Measurements from ENCODE around the gene RFTN1. TPM values are rescaled to one million over a fixed set of nuclear protein-coding genes. Genes with fewer than 3 reads are reported as not detected.

RFTN1 gene
- total RNA-seq, 6 experiments from 2014 or later, result 15.1 to 36.0 (median 19.8) TPM

DNA sequence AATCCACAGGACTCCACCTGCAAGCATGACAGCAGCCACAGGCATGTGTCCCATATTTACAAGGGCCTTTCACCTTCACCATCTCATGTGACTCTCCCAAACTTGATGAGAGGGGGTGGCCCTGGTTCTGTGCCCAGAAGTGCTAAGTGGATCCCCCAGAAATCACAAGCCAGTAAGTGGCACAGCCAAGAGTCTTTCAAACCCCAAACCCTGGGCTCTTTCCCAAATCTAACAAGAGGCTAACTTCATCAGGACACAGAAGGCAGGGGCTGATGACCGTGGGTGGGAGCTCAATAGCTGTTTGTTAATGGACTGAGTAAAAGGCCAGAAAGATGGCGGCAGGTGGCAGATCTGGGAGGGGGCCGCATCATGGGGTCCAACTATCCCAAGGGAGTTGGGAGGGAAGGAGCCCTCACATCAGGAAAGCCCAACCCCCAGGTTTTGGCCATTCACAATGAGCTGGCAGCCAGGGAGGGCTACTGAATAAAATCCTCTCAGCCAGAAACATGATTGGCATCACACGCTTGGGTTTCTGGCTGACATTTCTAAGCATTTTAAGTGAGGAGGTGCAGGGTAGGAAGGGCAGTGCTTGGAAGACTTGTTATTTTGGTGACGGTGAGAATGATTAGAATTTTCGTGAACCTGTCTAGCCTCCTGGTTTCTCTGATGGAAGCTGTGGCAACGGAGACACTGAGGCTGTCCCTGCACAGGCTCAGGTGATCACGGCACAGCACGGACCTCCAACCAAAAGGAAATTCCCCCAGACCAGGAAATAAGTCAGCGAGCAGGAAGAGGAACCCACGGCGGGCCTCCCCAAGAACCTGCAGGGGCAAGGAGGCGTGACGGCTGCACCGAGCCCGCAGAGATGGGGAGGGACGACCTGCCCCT is 139.2 kb downstream of the RFTN1 start:
- no peak overlapping the region for H3K4me3 ChIP-seq
- no peak overlapping the region for H3K27ac ChIP-seq
- no peak for ATAC-seq
- H3K27me3 ChIP-seq, result no peaks in the 10 kb centered on the region
- H3K9me3 ChIP-seq, result no peaks in the 10 kb centered on the region
- DNase-seq, result no peak
- TF ChIP-seq, protein P1, sequence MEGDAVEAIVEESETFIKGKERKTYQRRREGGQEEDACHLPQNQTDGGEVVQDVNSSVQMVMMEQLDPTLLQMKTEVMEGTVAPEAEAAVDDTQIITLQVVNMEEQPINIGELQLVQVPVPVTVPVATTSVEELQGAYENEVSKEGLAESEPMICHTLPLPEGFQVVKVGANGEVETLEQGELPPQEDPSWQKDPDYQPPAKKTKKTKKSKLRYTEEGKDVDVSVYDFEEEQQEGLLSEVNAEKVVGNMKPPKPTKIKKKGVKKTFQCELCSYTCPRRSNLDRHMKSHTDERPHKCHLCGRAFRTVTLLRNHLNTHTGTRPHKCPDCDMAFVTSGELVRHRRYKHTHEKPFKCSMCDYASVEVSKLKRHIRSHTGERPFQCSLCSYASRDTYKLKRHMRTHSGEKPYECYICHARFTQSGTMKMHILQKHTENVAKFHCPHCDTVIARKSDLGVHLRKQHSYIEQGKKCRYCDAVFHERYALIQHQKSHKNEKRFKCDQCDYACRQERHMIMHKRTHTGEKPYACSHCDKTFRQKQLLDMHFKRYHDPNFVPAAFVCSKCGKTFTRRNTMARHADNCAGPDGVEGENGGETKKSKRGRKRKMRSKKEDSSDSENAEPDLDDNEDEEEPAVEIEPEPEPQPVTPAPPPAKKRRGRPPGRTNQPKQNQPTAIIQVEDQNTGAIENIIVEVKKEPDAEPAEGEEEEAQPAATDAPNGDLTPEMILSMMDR (IDR thresholded peaks at IDR 0.05), result no peak
- no peak for TF ChIP-seq POLR2A (IDR thresholded peaks at IDR 0.05)
- peaks cover 0 to 13% (median 0%) of the 10 kb centered on the region in 4 donors for H3K36me3 ChIP-seq
- intact Hi-C loops (cut with DNase I), result no loop called here
- H3K4me1 ChIP-seq, result no peaks in the 10 kb centered on the region
- WGBS (ENCODE audit: insufficient coverage, low coverage, low lambda C conversion rate, missing lambda C conversion rate), result 78% methylated on average over 10 of the region's 17 CpGs

DNA sequence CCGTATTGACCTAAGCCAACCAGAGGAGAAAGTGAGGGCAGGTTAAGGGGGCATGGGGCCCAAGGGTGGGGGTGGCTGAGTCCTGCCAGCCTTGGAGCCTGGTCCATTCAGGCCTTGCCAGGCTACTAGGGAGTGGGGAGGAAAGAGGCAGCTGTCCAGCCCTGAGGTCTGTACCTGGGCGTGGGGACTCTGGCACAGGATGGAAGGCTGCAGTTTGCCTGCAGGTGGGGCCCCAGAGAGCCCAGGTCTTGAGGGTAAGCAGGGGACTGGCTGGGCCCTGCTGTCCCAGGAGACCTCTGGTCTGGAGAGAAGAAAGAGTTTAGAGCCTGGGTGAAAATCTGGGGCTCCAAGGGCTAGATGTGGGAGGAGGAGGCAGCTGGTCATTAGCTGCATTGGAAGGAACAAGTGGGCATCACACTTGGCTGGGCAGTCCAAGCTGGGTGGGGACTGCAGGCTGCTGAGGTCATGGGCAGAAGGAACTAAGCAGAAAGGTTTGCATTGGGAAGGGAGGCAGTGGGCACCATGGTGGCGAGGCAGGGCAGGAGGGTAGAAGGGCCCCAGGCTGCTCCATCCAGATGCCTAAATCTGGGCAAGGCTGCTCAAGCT is 140.1 kb downstream of the RFTN1 start:
- DNase-seq, result no peak
- H3K27ac ChIP-seq, result no peak overlapping the region
- intact Hi-C loops (cut with DNase I), result no loop called here

DNA sequence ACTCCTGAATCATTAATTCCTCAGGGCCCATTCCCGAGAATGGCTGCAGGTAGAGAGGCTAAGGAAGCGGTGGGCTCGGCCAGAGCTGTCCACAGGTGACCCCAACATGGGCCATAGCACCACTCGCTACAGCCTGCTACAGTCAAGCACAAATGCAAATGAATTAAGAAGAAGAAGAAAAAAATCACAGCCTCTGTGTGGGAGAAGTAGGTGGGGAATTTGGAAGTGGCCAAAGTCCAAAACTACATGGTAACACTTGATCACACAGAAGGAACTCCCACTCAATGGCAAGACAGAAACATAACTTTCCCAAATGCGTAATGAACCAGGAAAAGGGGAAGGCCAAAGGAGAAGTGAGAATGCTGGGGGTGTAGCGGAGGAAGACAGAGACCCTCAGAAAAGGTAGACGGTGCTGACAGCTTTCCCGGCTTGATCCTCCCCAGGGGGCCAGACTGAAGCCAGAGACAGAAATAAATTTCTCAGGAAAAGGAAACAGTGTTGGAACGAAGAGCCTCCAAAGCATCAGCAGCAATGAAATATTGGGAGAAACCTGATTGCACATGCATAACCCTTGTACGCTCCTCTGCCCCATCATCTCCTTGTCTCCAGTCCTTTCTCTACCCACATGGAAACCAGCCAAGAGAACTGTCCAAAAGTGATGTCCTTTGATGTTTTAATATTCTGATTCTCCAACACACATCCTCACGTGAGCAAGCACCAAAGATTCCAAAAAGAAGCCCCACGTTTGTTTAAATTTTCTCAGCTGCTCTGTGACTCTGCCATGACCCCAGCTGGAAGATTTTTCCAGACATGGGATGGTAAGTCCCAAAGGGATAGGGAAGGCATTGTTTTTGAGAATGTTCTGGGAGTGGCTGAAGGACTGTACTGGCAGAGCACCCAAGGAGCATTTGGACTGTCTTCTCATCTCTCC is 140.9 kb downstream of the RFTN1 start:
- Histone ChIP-seq H3K4me1 (no peaks in the 10 kb centered on the region), H3K4me3 (no peak overlapping the region), H3K9me3 (no peaks in the 10 kb centered on the region), H3K36me3 (peaks cover 0 to 13% (median 0%) of the 10 kb centered on the region in 4 donors), H3K27ac (no peak overlapping the region), H3K27me3 (no peaks in the 10 kb centered on the region)
- intact Hi-C loops (cut with DNase I), result no loop called here
- ATAC-seq (peak in 2 of 4 donors; percentile 45 to 51), DNase-seq (no peak)
- no peak for TF ChIP-seq POLR2A (IDR thresholded peaks at IDR 0.05)
- WGBS (ENCODE audit: insufficient coverage, low coverage, low lambda C conversion rate, missing lambda C conversion rate), result 76% methylated on average over 9 of the region's 12 CpGs

More for the DNA sequence above, 140.1 kb downstream of the RFTN1 start:
- peak in 1 of 4 donors; percentile 18 for ATAC-seq
- TF ChIP-seq, protein P1 (IDR thresholded peaks at IDR 0.05), result no peak
- no peak for TF ChIP-seq POLR2A (IDR thresholded peaks at IDR 0.05)
- H3K4me3 ChIP-seq, result no peak overlapping the region
- WGBS (ENCODE audit: insufficient coverage, low coverage, low lambda C conversion rate, missing lambda C conversion rate), result 75% methylated on average over 2 of the region's 3 CpGs
- no peaks in the 10 kb centered on the region for H3K9me3 ChIP-seq
- H3K36me3 ChIP-seq, result peaks cover 0 to 13% (median 0%) of the 10 kb centered on the region in 4 donors
- no peaks in the 10 kb centered on the region for H3K27me3 ChIP-seq
- no peaks in the 10 kb centered on the region for H3K4me1 ChIP-seq

DNA sequence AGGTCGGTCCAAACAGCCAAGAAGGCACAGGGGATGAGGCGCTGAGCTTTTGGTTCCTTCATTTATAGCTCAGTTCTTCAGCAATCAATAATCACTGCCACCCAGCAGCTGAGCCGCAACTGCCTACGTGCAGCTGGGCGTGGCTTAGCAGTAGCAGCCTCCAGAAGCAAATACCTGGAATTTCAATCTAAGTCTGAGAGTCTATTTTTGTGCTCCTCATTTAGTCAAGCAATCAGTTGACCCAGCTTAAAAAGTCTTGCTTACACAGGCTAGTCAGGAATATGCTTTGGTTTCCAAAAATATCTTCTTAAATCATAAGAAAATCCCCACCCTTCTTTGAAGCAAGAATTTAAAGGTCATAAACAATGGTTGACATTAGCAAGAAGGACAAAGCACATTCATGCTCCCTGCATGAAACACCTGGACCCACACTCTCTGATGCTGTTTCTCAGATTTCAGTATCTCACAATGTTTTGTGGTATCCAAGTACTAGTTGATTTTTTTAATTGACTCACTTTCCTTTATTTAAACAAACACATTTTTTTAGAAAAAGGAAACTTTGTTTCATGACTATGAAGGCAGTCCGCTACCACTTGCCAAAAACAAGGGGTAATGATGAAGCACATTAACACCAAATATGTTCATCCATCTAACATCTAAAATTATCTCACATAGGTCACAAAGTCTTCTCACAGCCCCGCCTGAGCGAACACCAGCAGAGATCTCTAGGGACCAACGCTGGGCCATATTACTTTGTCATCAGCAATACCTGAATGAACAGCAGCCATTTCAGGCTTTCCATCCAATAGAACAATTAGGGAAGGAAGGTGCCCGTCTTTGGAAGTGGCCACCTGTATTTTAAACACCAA is 142.4 kb downstream of the RFTN1 start:
- WGBS (ENCODE audit: insufficient coverage, low coverage, low lambda C conversion rate, missing lambda C conversion rate), result 83% methylated on average over 7 of the region's 10 CpGs
- Histone ChIP-seq H3K27me3 (no peaks in the 10 kb centered on the region), H3K36me3 (peaks cover 0 to 8% (median 0%) of the 10 kb centered on the region in 4 donors), H3K27ac (no peak overlapping the region), H3K4me1 (no peaks in the 10 kb centered on the region), H3K9me3 (no peaks in the 10 kb centered on the region), H3K4me3 (no peak overlapping the region)
- ATAC-seq, result no peak
- intact Hi-C loops (cut with DNase I), result no loop called here
- DNase-seq, result no peak
- TF ChIP-seq, protein P1 (IDR thresholded peaks at IDR 0.05), result no peak
- no peak for TF ChIP-seq POLR2A (IDR thresholded peaks at IDR 0.05)
